ENCODE results near the gene MOB2.

Gene MOB2, protein sequence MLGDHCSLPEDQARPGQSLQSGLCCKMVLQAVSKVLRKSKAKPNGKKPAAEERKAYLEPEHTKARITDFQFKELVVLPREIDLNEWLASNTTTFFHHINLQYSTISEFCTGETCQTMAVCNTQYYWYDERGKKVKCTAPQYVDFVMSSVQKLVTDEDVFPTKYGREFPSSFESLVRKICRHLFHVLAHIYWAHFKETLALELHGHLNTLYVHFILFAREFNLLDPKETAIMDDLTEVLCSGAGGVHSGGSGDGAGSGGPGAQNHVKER

DNA sequence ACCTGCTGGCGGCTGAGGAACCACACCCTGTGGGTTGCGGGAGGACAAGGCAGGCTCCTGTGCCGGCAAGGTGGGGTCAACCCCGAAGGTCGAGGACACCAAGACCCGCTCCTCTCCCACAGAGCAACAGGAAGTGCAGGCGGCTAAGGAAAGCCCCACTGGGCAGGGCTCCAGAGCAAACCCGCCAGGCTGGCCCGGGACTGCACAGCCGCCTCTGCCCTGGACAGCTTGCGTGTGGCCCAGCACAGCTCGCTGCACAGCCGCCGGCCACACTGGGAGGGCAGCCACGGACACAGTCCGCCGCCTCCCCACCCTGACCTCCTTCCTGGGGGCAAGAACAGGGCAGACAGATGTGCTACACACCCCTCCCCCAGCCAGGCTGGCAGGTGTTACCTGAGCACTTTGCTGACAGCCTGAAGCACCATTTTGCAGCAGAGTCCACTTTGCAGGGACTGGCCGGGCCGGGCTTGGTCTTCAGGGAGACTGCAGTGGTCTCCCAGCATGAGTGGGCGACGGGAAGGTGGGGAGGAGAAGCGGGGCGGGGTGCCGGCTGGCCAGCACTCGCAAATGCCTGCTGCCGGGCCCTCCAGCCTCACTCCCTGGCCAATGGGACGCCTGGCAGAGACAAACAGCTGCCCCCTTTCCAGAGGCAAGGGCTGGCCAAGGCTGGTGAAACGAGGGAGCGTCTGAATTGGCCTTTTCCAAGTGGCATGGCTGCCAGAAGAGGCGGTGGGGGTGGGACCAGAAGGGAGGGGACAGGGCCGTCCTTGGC is at the start of gene MOB2:
Gene MOB2 (minus strand): TSS at position 726 of the 772 bp plus-strand sequence. CDS start 223 bp downstream, at position 503.
- Histone ChIP-seq H3K4me2 (ENCODE audit: insufficient read depth, low read length) (no peak within 1 kb of the TSS), H2AFZ (ENCODE audit: low read depth, low read length) (no peak within 1 kb of the TSS), H3K4me1 (ENCODE audit: insufficient read depth, low read length) (no peaks in the 10 kb centered on the region), H3K9ac (ENCODE audit: low read depth, low read length) (no peak within 1 kb of the TSS), H3K27me3 (ENCODE audit: insufficient read depth, low read length, poor library complexity) (no peaks in the 10 kb centered on the region), H3K27ac (ENCODE audit: low read length) (no peak within 1 kb of the TSS), H3K79me2 (ENCODE audit: insufficient read depth, low read length) (peaks cover 87% of the 10 kb centered on the region), H3K36me3 (ENCODE audit: insufficient read depth, low read length) (no peaks in the 10 kb centered on the region; the same call in 1 of the 2 replicates), H4K20me1 (ENCODE audit: insufficient read depth, low read length) (peaks cover 80% of the 10 kb centered on the region), H3K9me3 (ENCODE audit: insufficient read depth, low read length, severe bottlenecking) (no peaks in the 10 kb centered on the region), H3K4me3 (ENCODE audit: low read depth in 1 of 2, low read length in 2 of 2) (no peak within 1 kb of the TSS)
- ATAC-seq (ENCODE audit: insufficient read depth, low read depth): no peak
- TF ChIP-seq CTCF (IDR thresholded peaks at IDR 0.05; ENCODE audit: borderline replicate concordance, extremely low read depth, low read length, poor library complexity, severe bottlenecking) (no peak), EZH2 (IDR thresholded peaks at IDR 0.05; ENCODE audit: borderline replicate concordance, low read depth, low read length, severe bottlenecking) (no peak)
- DNase-seq: no peak

DNA sequence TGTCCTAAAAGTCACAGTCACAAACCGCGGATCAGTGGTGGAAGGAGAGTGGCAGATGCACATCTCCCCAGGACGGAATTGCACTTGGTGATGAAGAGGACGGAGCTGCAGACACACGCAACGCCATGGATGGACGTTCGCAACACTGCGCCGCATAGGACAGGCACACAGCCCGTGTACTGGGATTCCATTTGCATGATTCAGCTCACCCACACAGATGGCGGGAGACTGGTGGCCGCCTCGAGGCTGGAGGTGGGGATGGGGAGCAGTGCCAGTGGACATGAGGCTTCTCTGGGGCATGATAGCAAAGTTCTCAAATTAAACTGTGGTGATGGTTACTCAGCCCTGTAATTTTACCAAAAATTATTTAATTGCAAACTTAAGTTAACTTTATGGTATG is 48.1 kb upstream of the MOB2 start:
- Histone ChIP-seq H3K4me1 (ENCODE audit: insufficient read depth, low read length) (no peaks in the 10 kb centered on the region; the same call in 1 of the 2 replicates), H3K36me3 (ENCODE audit: insufficient read depth, low read length) (peaks cover 23% of the 10 kb centered on the region), H3K27ac (ENCODE audit: low read length) (no peak overlapping the region), H3K27me3 (ENCODE audit: insufficient read depth, low read length, poor library complexity) (no peaks in the 10 kb centered on the region), H4K20me1 (ENCODE audit: insufficient read depth, low read length) (peaks cover 70% of the 10 kb centered on the region), H3K79me2 (ENCODE audit: insufficient read depth, low read length) (peaks cover 77% of the 10 kb centered on the region), H3K9ac (ENCODE audit: low read depth, low read length) (no peak overlapping the region), H3K9me3 (ENCODE audit: insufficient read depth, low read length, severe bottlenecking) (no peaks in the 10 kb centered on the region), H3K4me2 (ENCODE audit: insufficient read depth, low read length) (no peak overlapping the region), H3K4me3 (ENCODE audit: low read depth in 1 of 2, low read length in 2 of 2) (no peak overlapping the region), H2AFZ (ENCODE audit: low read depth, low read length) (no peak overlapping the region)
- DNase-seq (no peak), ATAC-seq (ENCODE audit: insufficient read depth, low read depth) (no peak)
- TF ChIP-seq EZH2 (IDR thresholded peaks at IDR 0.05; ENCODE audit: borderline replicate concordance, low read depth, low read length, severe bottlenecking) (no peak), CTCF (IDR thresholded peaks at IDR 0.05; ENCODE audit: borderline replicate concordance, extremely low read depth, low read length, poor library complexity, severe bottlenecking) (no peak)

- no peak for TF ChIP-seq EZH2 (IDR thresholded peaks at IDR 0.05; ENCODE audit: borderline replicate concordance, low read depth, low read length, severe bottlenecking)
- TF ChIP-seq CTCF (IDR thresholded peaks at IDR 0.05; ENCODE audit: borderline replicate concordance, extremely low read depth, low read length, poor library complexity, severe bottlenecking): no peak
- H3K4me1 ChIP-seq (ENCODE audit: insufficient read depth, low read length): no peaks in the 10 kb centered on the region; the same call in 1 of the 2 replicates
- no peak overlapping the region for H3K27ac ChIP-seq (ENCODE audit: low read length)
- H4K20me1 ChIP-seq (ENCODE audit: insufficient read depth, low read length): peaks cover 75% of the 10 kb centered on the region
- H3K4me3 ChIP-seq (ENCODE audit: low read depth in 1 of 2, low read length in 2 of 2): no peak overlapping the region
- ATAC-seq (ENCODE audit: insufficient read depth, low read depth) (no peak), DNase-seq (no peak)
- H3K36me3 ChIP-seq (ENCODE audit: insufficient read depth, low read length): peaks cover 23% of the 10 kb centered on the region
- H3K9me3 ChIP-seq (ENCODE audit: insufficient read depth, low read length, severe bottlenecking): no peaks in the 10 kb centered on the region
- H3K9ac ChIP-seq (ENCODE audit: low read depth, low read length): no peak overlapping the region
- H3K27me3 ChIP-seq (ENCODE audit: insufficient read depth, low read length, poor library complexity): no peaks in the 10 kb centered on the region
- H3K79me2 ChIP-seq (ENCODE audit: insufficient read depth, low read length): peaks cover 82% of the 10 kb centered on the region
- H2AFZ ChIP-seq (ENCODE audit: low read depth, low read length): no peak overlapping the region
- H3K4me2 ChIP-seq (ENCODE audit: insufficient read depth, low read length): no peak overlapping the region
These were observed 47.6 kb upstream of the MOB2 start for GRCh38 chr11:1534171-1534570.

Data from DND-41 (cell line).